ENCODE data around the gene NLGN4Y. TPM values are rescaled to one million over a fixed set of nuclear protein-coding genes. Genes with fewer than 3 reads are reported as not detected.

NLGN4Y gene
- total RNA-seq, 1 experiment from 2014 or later: 48.4 TPM

DNA sequence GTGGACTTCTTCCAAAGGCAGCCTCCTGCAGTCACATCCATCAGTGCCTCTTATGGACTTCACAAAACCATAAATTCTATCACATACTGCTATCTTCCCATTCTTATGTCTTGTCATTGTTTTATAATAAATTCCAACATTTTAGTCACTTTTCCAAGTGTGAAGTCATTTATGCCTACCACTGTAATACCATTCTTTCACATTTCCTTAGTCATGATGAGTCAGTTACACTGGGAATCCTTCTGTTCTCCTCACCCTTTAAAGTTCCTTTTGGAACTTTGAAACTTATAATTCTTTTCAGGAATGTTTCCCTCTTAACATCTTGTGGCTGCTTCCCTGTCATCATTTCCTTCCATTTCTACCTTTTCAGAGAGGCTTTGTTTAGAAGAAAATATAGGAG is 279.7 kb downstream of the NLGN4Y start:
- ChIA-PET POLR2A (no interaction called here), CTCF (no interaction called here)
- Mint-ChIP-seq H3K9me3 (no peaks in the 10 kb centered on the region), H3K27me3 (ENCODE audit: low read depth) (no peaks in the 10 kb centered on the region), H3K27ac (no peak overlapping the region), H3K36me3 (peaks cover 9% of the 10 kb centered on the region), H3K4me3 (no peak overlapping the region), H3K4me1 (no peaks in the 10 kb centered on the region)
- ATAC-seq (no peak), DNase-seq (ENCODE audit: low spot score) (no peak)
- TF ChIP-seq ETV6 (CRISPR knock-in tag; IDR thresholded peaks at IDR 0.05) (no peak), FOXP1 (CRISPR knock-in tag; IDR thresholded peaks at IDR 0.05; ENCODE audit: borderline replicate concordance) (no peak), ESRRA (CRISPR knock-in tag; IDR thresholded peaks at IDR 0.05; ENCODE audit: borderline replicate concordance) (no peak), TP53 (CRISPR knock-in tag; IDR thresholded peaks at IDR 0.05) (no peak), TCF7 (CRISPR knock-in tag; IDR thresholded peaks at IDR 0.05; ENCODE audit: low read depth) (no peak), CREM (CRISPR knock-in tag; IDR thresholded peaks at IDR 0.05) (no peak), NR3C1 (CRISPR knock-in tag; conservative IDR thresholded peaks at IDR 0.05; ENCODE audit: low read depth) (no peak), ZNF396 (CRISPR knock-in tag; IDR thresholded peaks at IDR 0.05; ENCODE audit: borderline replicate concordance) (no peak)
- TF ChIP-seq, protein P1, sequence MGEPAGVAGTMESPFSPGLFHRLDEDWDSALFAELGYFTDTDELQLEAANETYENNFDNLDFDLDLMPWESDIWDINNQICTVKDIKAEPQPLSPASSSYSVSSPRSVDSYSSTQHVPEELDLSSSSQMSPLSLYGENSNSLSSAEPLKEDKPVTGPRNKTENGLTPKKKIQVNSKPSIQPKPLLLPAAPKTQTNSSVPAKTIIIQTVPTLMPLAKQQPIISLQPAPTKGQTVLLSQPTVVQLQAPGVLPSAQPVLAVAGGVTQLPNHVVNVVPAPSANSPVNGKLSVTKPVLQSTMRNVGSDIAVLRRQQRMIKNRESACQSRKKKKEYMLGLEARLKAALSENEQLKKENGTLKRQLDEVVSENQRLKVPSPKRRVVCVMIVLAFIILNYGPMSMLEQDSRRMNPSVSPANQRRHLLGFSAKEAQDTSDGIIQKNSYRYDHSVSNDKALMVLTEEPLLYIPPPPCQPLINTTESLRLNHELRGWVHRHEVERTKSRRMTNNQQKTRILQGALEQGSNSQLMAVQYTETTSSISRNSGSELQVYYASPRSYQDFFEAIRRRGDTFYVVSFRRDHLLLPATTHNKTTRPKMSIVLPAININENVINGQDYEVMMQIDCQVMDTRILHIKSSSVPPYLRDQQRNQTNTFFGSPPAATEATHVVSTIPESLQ (CRISPR knock-in tag; IDR thresholded peaks at IDR 0.05): no peak
- TF ChIP-seq, protein P2, sequence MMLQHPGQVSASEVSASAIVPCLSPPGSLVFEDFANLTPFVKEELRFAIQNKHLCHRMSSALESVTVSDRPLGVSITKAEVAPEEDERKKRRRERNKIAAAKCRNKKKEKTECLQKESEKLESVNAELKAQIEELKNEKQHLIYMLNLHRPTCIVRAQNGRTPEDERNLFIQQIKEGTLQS (CRISPR knock-in tag; conservative IDR thresholded peaks at IDR 0.05): no peak
- TF ChIP-seq, protein P3, sequence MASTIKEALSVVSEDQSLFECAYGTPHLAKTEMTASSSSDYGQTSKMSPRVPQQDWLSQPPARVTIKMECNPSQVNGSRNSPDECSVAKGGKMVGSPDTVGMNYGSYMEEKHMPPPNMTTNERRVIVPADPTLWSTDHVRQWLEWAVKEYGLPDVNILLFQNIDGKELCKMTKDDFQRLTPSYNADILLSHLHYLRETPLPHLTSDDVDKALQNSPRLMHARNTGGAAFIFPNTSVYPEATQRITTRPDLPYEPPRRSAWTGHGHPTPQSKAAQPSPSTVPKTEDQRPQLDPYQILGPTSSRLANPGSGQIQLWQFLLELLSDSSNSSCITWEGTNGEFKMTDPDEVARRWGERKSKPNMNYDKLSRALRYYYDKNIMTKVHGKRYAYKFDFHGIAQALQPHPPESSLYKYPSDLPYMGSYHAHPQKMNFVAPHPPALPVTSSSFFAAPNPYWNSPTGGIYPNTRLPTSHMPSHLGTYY (CRISPR knock-in tag; IDR thresholded peaks at IDR 0.05): no peak

DNA sequence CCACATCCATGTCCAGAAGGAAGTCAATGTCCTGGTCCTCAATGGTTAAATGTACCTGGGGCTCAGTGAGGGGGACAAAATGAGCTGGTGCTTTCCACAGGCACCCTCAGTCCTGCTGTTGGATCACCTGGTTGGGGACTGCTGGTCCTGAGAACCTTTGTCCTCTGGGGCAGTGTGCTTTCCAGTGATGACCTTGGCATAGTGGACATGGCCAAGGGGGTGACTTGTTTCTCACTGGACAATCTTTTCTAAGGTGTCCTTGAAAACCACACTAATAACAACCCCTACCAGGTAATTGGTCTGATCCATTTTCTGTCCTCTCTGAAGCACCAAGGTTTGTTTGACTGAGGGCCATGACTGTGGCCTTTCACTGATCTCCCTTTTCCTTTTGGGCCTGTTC is 294.1 kb downstream of the NLGN4Y start:
- no peak for ATAC-seq
- TF ChIP-seq NR1H2 (CRISPR knock-in tag; IDR thresholded peaks at IDR 0.05) (no peak), GTF2I (CRISPR knock-in tag; conservative IDR thresholded peaks at IDR 0.05) (no peak), TEAD4 (CRISPR knock-in tag; IDR thresholded peaks at IDR 0.05) (no peak), GRHL2 (CRISPR knock-in tag; IDR thresholded peaks at IDR 0.05; ENCODE audit: insufficient replicate concordance, severe bottlenecking) (no peak), EMX1 (CRISPR knock-in tag; IDR thresholded peaks at IDR 0.05) (no peak), NR2C2 (CRISPR knock-in tag; IDR thresholded peaks at IDR 0.05) (no peak), JUN (CRISPR knock-in tag; IDR thresholded peaks at IDR 0.05) (no peak), ZNF138 (CRISPR knock-in tag; conservative IDR thresholded peaks at IDR 0.05) (no peak), ZNF232 (CRISPR knock-in tag; IDR thresholded peaks at IDR 0.05) (no peak)
- TF ChIP-seq, protein P4, sequence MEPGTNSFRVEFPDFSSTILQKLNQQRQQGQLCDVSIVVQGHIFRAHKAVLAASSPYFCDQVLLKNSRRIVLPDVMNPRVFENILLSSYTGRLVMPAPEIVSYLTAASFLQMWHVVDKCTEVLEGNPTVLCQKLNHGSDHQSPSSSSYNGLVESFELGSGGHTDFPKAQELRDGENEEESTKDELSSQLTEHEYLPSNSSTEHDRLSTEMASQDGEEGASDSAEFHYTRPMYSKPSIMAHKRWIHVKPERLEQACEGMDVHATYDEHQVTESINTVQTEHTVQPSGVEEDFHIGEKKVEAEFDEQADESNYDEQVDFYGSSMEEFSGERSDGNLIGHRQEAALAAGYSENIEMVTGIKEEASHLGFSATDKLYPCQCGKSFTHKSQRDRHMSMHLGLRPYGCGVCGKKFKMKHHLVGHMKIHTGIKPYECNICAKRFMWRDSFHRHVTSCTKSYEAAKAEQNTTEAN (CRISPR knock-in tag; IDR thresholded peaks at IDR 0.05): no peak
- TF ChIP-seq, protein P5, sequence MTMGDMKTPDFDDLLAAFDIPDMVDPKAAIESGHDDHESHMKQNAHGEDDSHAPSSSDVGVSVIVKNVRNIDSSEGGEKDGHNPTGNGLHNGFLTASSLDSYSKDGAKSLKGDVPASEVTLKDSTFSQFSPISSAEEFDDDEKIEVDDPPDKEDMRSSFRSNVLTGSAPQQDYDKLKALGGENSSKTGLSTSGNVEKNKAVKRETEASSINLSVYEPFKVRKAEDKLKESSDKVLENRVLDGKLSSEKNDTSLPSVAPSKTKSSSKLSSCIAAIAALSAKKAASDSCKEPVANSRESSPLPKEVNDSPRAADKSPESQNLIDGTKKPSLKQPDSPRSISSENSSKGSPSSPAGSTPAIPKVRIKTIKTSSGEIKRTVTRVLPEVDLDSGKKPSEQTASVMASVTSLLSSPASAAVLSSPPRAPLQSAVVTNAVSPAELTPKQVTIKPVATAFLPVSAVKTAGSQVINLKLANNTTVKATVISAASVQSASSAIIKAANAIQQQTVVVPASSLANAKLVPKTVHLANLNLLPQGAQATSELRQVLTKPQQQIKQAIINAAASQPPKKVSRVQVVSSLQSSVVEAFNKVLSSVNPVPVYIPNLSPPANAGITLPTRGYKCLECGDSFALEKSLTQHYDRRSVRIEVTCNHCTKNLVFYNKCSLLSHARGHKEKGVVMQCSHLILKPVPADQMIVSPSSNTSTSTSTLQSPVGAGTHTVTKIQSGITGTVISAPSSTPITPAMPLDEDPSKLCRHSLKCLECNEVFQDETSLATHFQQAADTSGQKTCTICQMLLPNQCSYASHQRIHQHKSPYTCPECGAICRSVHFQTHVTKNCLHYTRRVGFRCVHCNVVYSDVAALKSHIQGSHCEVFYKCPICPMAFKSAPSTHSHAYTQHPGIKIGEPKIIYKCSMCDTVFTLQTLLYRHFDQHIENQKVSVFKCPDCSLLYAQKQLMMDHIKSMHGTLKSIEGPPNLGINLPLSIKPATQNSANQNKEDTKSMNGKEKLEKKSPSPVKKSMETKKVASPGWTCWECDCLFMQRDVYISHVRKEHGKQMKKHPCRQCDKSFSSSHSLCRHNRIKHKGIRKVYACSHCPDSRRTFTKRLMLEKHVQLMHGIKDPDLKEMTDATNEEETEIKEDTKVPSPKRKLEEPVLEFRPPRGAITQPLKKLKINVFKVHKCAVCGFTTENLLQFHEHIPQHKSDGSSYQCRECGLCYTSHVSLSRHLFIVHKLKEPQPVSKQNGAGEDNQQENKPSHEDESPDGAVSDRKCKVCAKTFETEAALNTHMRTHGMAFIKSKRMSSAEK (CRISPR knock-in tag; IDR thresholded peaks at IDR 0.05; ENCODE audit: borderline replicate concordance): no peak
- TF ChIP-seq, protein P3 (CRISPR knock-in tag; IDR thresholded peaks at IDR 0.05): no peak
- TF ChIP-seq, protein P6, sequence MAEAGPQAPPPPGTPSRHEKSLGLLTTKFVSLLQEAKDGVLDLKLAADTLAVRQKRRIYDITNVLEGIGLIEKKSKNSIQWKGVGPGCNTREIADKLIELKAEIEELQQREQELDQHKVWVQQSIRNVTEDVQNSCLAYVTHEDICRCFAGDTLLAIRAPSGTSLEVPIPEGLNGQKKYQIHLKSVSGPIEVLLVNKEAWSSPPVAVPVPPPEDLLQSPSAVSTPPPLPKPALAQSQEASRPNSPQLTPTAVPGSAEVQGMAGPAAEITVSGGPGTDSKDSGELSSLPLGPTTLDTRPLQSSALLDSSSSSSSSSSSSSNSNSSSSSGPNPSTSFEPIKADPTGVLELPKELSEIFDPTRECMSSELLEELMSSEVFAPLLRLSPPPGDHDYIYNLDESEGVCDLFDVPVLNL (CRISPR knock-in tag; IDR thresholded peaks at IDR 0.05; ENCODE audit: borderline replicate concordance, low read depth): no peak
- TF ChIP-seq, protein P7, sequence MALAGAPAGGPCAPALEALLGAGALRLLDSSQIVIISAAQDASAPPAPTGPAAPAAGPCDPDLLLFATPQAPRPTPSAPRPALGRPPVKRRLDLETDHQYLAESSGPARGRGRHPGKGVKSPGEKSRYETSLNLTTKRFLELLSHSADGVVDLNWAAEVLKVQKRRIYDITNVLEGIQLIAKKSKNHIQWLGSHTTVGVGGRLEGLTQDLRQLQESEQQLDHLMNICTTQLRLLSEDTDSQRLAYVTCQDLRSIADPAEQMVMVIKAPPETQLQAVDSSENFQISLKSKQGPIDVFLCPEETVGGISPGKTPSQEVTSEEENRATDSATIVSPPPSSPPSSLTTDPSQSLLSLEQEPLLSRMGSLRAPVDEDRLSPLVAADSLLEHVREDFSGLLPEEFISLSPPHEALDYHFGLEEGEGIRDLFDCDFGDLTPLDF (CRISPR knock-in tag; IDR thresholded peaks at IDR 0.05): no peak

More for the DNA sequence above, 294.1 kb downstream of the NLGN4Y start:
- no peaks in the 10 kb centered on the region for H3K27me3 Mint-ChIP-seq (ENCODE audit: low read depth)
- CTCF ChIA-PET: no interaction called here
- no peak for DNase-seq (ENCODE audit: low spot score)
- H3K9me3 Mint-ChIP-seq: peaks cover 7% of the 10 kb centered on the region
- no peaks in the 10 kb centered on the region for H3K4me1 Mint-ChIP-seq
- POLR2A ChIA-PET: interaction anchor here (1.0 kb wide), 1 partner anchor 13 kb away, joined by 3 read pairs; no protein-coding TSS in a partner anchor
- no peak overlapping the region for H3K4me3 Mint-ChIP-seq
- H3K27ac Mint-ChIP-seq: no peak overlapping the region
- H3K36me3 Mint-ChIP-seq: peaks cover 4% of the 10 kb centered on the region; the same call in 1 of the 2 replicates
